Ovary (tissue), 9 donors: ENCODE results near the gene C4BPB. TPM values are rescaled to one million over a fixed set of nuclear protein-coding genes. Genes with fewer than 3 reads are reported as not detected.

Source experiments
- DNase-seq, 5 donors: peaks; one replicate each; pipeline ENCODE4 v3.0.0-alpha.2; 2019 to 2020
- H3K27ac ChIP-seq, 2 donors: fragments of 200-600 bp; one replicate each; pipeline versions ENCODE4 v1.5.1 to v1.8.0; 2019 to 2022
- H3K27me3 ChIP-seq: fragments of 200-600 bp; one replicate; pipeline ENCODE4 v1.8.0; 2022
- H3K36me3 ChIP-seq: fragments of 200-600 bp; sonication (generic); one replicate; pipeline ENCODE4 v1.5.1; 2019
- H3K4me1 ChIP-seq: one replicate; pipeline ENCODE4 v1.8.1; 2013; ENCODE audit warnings: mild to moderate bottlenecking, moderate library complexity; ENCODE audit not compliant: insufficient read depth
- H3K4me3 ChIP-seq: fragments of 200-600 bp; sonication (generic); one replicate; pipeline ENCODE4 v1.5.1; 2017
- H3K9me3 ChIP-seq, 2 donors: fragments of 200-600 bp in 1 of 2; sonication (generic) in 1 of 2; one replicate each; pipeline versions ENCODE4 v1.5.1 to v1.8.1; 2013 to 2019; ENCODE audit warnings: mild to moderate bottlenecking in 1 of 2, moderate library complexity in 1 of 2
- CTCF ChIP-seq, 3 donors: fragments of 450-650 bp in 2 of 3; fragments of 200-600 bp in 1 of 3; IDR thresholded peaks; one replicate each; pipeline versions ENCODE4 v1.5.1 to v1.8.0; 2016 to 2022; ENCODE audit warnings: antibody characterized with exemption in 3 of 3, mild to moderate bottlenecking in 1 of 3
- EP300 ChIP-seq: sonication (generic); formaldehyde crosslinking; IDR thresholded peaks from one replicate; pipeline ENCODE4 v1.6.1; 2017; ENCODE audit warnings: antibody characterized with exemption
- POLR2A ChIP-seq: fragments of 450-650 bp; IDR thresholded peaks from one replicate; pipeline ENCODE4 v1.6.1; 2017; ENCODE audit warnings: antibody characterized with exemption, mild to moderate bottlenecking, moderate library complexity
- WGBS, 3 donors: extraction: QIAGEN DNeasy Blood & Tissue Kit in 1 of 3; methylation state at CpG; one replicate each; pipeline versions ENCODE4 v1.1.5 to v1.1.7; 2013 to 2017; 5-methylcytosine and 5-hydroxymethylcytosine counted together
- intact Hi-C, 4 donors: fragments of 100-400 bp; cut with DNase I; formaldehyde crosslinking; loops; one replicate each; pipeline versions ENCODE4 v1.11.0 to v1.15.1; 2022 to 2023
- polyA plus RNA-seq, 2 donors: library from polyadenylated mRNA; stranded (reverse); fragments of 200-250 nt in 1 of 2; fragments of 350-450 nt in 1 of 2; fragmentation: Illumina TruSeq in 1 of 2; extraction: RNeasy Lipid Tissue Mini Kit (QIAGEN cat#74804) in 1 of 2; gene quantifications; one replicate each; pipeline ENCODE4 v1.2.3, GENCODE V29; 2013 to 2014
- total RNA-seq, 7 donors: library from RNA; depleted of rRNA in 2 of 7; stranded (reverse); fragments of >200 nt in 2 of 7; fragmentation: NEBNext Ultra II Directional in 3 of 7; extraction: Animal tissue kit (Norgen Biotek cat#: 25700) in 3 of 7; gene quantifications; one replicate each; pipeline versions ENCODE4 v1.1.0 to v1.2.4, GENCODE V29; 2016 to 2023
- donor health status: DM: no; HTN: no; CAD: no; lungs with moderate emphysema.
- donor health status: DM: no; HTN: no; CAD: no.
- donor health status: Bipolar disorder and iron deficiency.
- donor health status: DM: yes; HTN: yes; CAD: no.
- donor health status: DM: no; HTN: no; CAD: no.
- donor health status: DM: yes; HTN: yes; CAD: no.

C4BPB gene
- total and polyA plus RNA-seq, 9 donors = 2.5 to 88.5 (median 20.3) TPM

GRCh38 chr1:207052911-207053769 lies 35.5 kb upstream of the C4BPB start, which contains the start of gene PFKFB2:
TSS of gene PFKFB2 (plus strand) at chr1:207053275. CDS start at chr1:207054718, 1,443 bp downstream.
- Histone ChIP-seq H3K4me1 (peaks cover 7% of the 10 kb centered on the region), H3K9me3 (no peaks in the 10 kb centered on the region), H3K27ac (peak within 1 kb of the TSS; percentile 75 to 83), H3K27me3 (no peaks in the 10 kb centered on the region), H3K36me3 (no peaks in the 10 kb centered on the region), H3K4me3 (peak within 1 kb of the TSS; percentile 65)
- DNase-seq = peak; percentile 96 to 99 (median 98)
- 2% methylated on average over 56 of the region's 56 CpGs for WGBS, 3 donors
- peak in 1 of 3 donors; percentile 61 for TF ChIP-seq CTCF (IDR thresholded peaks at IDR 0.05)
- TF ChIP-seq EP300 = no peak
- TF ChIP-seq POLR2A = peak; percentile 80
- intact Hi-C loops = loop anchor here in 1 of 4 donors (10.0 kb wide), 1 partner anchor 352 kb away; no protein-coding TSS in a partner anchor

GRCh38 chr1:207054491-207054890 lies 34.2 kb upstream of the C4BPB start:
- no peaks in the 10 kb centered on the region for H3K36me3 ChIP-seq
- H3K4me3 ChIP-seq = no peak overlapping the region
- no peak for DNase-seq
- TF ChIP-seq POLR2A (no peak), CTCF (IDR thresholded peaks at IDR 0.05) (no peak), EP300 (no peak)
- H3K9me3 ChIP-seq = no peaks in the 10 kb centered on the region
- H3K27ac ChIP-seq = no peak overlapping the region
- peaks cover 7% of the 10 kb centered on the region for H3K4me1 ChIP-seq
- WGBS, 3 donors = 43 to 45% (median 43%) methylated on average over 2 of the region's 2 CpGs
- H3K27me3 ChIP-seq = no peaks in the 10 kb centered on the region
- intact Hi-C loops = loop anchor here in 1 of 4 donors (10.0 kb wide), 1 partner anchor 350 kb away; no protein-coding TSS in a partner anchor

GRCh38 chr1:207055386-207056001 lies 33.2 kb upstream of the C4BPB start:
- TF ChIP-seq EP300 = no peak
- TF ChIP-seq CTCF (IDR thresholded peaks at IDR 0.05) = no peak
- no peak for TF ChIP-seq POLR2A
- H3K36me3 ChIP-seq = no peaks in the 10 kb centered on the region
- H3K9me3 ChIP-seq = no peaks in the 10 kb centered on the region
- no peaks in the 10 kb centered on the region for H3K27me3 ChIP-seq
- intact Hi-C loops = loop anchor here in 1 of 4 donors (10.0 kb wide), 1 partner anchor 349 kb away; no protein-coding TSS in a partner anchor
- H3K4me1 ChIP-seq = peaks cover 7% of the 10 kb centered on the region
- 65 to 71% (median 70%) methylated on average over 3 of the region's 3 CpGs for WGBS, 3 donors
- no peak overlapping the region for H3K27ac ChIP-seq
- no peak overlapping the region for H3K4me3 ChIP-seq
- DNase-seq = no peak

GRCh38 chr1:207056673-207057072 lies 32.0 kb upstream of the C4BPB start:
- Histone ChIP-seq H3K4me1 (peaks cover 3% of the 10 kb centered on the region), H3K27me3 (no peaks in the 10 kb centered on the region), H3K4me3 (no peak overlapping the region), H3K36me3 (no peaks in the 10 kb centered on the region), H3K9me3 (no peaks in the 10 kb centered on the region), H3K27ac (no peak overlapping the region)
- no peak for DNase-seq
- WGBS, 3 donors = 89 to 93% (median 92%) methylated on average over 6 of the region's 6 CpGs
- intact Hi-C loops = loop anchor here in 1 of 4 donors (10.0 kb wide), 1 partner anchor 348 kb away; no protein-coding TSS in a partner anchor
- TF ChIP-seq CTCF (IDR thresholded peaks at IDR 0.05) = no peak
- no peak for TF ChIP-seq POLR2A
- no peak for TF ChIP-seq EP300
